ENCODE data around the gene PRELP. TPM values are rescaled to one million over a fixed set of nuclear protein-coding genes. Genes with fewer than 3 reads are reported as not detected.

Gene PRELP
- total and polyA plus RNA-seq, 9 of the 15 experiments (the other 6 are each of a cell fraction or from before 2014, with no cell fraction given) = 0.04 TPM; not detected in 8

- no peaks in the 10 kb centered on the region for H3K79me2 ChIP-seq (ENCODE audit: control insufficient read depth, insufficient read depth, low read length)
- TF ChIP-seq HSF4 (CRISPR knock-in tag; IDR thresholded peaks at IDR 0.05; ENCODE audit: borderline replicate concordance) (no peak), SMARCB1 (IDR thresholded peaks at IDR 0.05; ENCODE audit: insufficient read length, low read depth) (no peak), SLC30A9 (CRISPR knock-in tag; IDR thresholded peaks at IDR 0.05) (no peak), YY1 (IDR thresholded peaks at IDR 0.05; ENCODE audit: borderline replicate concordance in 1 of 3, control insufficient read depth in 1 of 3, extremely low read depth in 1 of 3, insufficient read depth in 3 of 3, insufficient read length in 1 of 3, insufficient replicate concordance in 2 of 3, low read depth in 1 of 3, low read length in 2 of 3) (no peak), MCM2 (IDR thresholded peaks at IDR 0.05; ENCODE audit: low read depth) (no peak), FUS (optimal IDR thresholded peaks at IDR 0.05; ENCODE audit: low read depth, low read length) (no peak), PTRF (tag; IDR thresholded peaks at IDR 0.05) (no peak)
- TF ChIP-seq, protein P1, sequence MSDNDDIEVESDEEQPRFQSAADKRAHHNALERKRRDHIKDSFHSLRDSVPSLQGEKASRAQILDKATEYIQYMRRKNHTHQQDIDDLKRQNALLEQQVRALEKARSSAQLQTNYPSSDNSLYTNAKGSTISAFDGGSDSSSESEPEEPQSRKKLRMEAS (CRISPR knock-in tag; IDR thresholded peaks at IDR 0.05) = no peak
- H2AFZ ChIP-seq (ENCODE audit: low read depth, low read length) = no peak overlapping the region
- no peaks in the 10 kb centered on the region; a peak in 1 of 5 replicates for H3K4me1 ChIP-seq (replicated peaks in 1 of 2; ENCODE audit: control insufficient read depth in 2 of 2, insufficient read depth in 2 of 2, low read length in 2 of 2)
- H3K27ac ChIP-seq (ENCODE audit: extremely low read depth, low read depth, low read length) = no peak overlapping the region
- intact Hi-C loops (cut with micrococcal nuclease) = no loop called here
- in situ Hi-C loops (cut with MboI) = loop anchor here (5.0 kb wide), 1 partner anchor 82 kb away; no protein-coding TSS in a partner anchor
- FAIRE-seq (no peak), ATAC-seq (no peak), DNase-seq (ENCODE audit: extremely low read depth in 1 of 4, low spot score in 3 of 4) (no peak)
- no peaks in the 10 kb centered on the region for H3K9me3 ChIP-seq (replicated peaks; ENCODE audit: control insufficient read depth, insufficient read depth, low read depth, low read length)
- H3K4me3 ChIP-seq = no peak overlapping the region
- no peak overlapping the region for H3K4me2 ChIP-seq (ENCODE audit: insufficient read depth, low read length)
- no peak overlapping the region for H3K9ac ChIP-seq (ENCODE audit: insufficient read depth in 1 of 2, low read depth in 2 of 2, low read length in 2 of 2)
- H4K20me1 ChIP-seq (replicated peaks; ENCODE audit: control insufficient read depth, insufficient read depth, low read length) = peaks cover 10% of the 10 kb centered on the region; the same call in 1 of the 2 replicates
- H3K9me1 ChIP-seq (ENCODE audit: control insufficient read depth, insufficient read depth, low read length) = no peaks in the 10 kb centered on the region
- BruUV-seq (replicated peaks) = no TSS peak
- WGBS (ENCODE audit: insufficient coverage, low coverage, missing lambda C conversion rate) = 3% methylated on average over 3 of the region's 3 CpGs
- CTCF ChIA-PET (ENCODE audit: low intra/inter-chr PET ratio) = interaction anchor here (0.6 kb wide), 1 partner anchor 99 kb away, joined by 4 read pairs; no protein-coding TSS in a partner anchor
- peaks cover 35 to 77% of the 10 kb centered on the region in 2 experiments for H3K27me3 ChIP-seq (ENCODE audit: control insufficient read depth in 2 of 2, insufficient read depth in 2 of 2, low read length in 2 of 2)
- POLR2A ChIA-PET = no interaction called here
- H3K36me3 ChIP-seq (ENCODE audit: control insufficient read depth, insufficient read depth, low read length) = no peaks in the 10 kb centered on the region
Measured at GRCh38 chr1:203525685-203526084, 50.1 kb downstream of the PRELP start.
